Keratinocyte (primary cell): ENCODE results near the gene MRPL41. TPM values are rescaled to one million over a fixed set of nuclear protein-coding genes. Genes with fewer than 3 reads are reported as not detected.
A peak's percentile ranks its signal among the peaks of the same experiment; 100 is the strongest.

ENCODE experiments used
- DNase-seq: peaks from one replicate; pipeline ENCODE4 v3.0.0-alpha.2; 2011; ENCODE audit warnings: low read depth, missing footprints, low spot score
- FAIRE-seq: peaks from 2 replicates; lab custom pipeline; 2011; peaks lifted over from hg19 to GRCh38; lab: Jason Lieb, UNC
- H2AFZ ChIP-seq: 2 replicates; pipeline ENCODE4 v1.6.0; 2012; ENCODE audit warnings: low read length, control low read depth, inconsistent platforms; ENCODE audit not compliant: control insufficient read depth
- H3K27ac ChIP-seq: 2 replicates; pipeline ENCODE4 v1.5.1; 2011; ENCODE audit warnings: low read length; ENCODE audit not compliant: control insufficient read depth, insufficient read depth
- H3K27me3 ChIP-seq: 3 replicates; pipeline ENCODE4 v1.6.0; 2011; ENCODE audit warnings: low read length; ENCODE audit not compliant: control insufficient read depth, insufficient read depth; ENCODE audit errors: extremely low read depth
- H3K36me3 ChIP-seq, 2 experiments: 2 replicates in 1 of 2; 3 replicates in 1 of 2; pipeline ENCODE4 v1.5.1; 2011; ENCODE audit warnings: low read length in 2 of 2, mild to moderate bottlenecking in 1 of 2; ENCODE audit not compliant: control insufficient read depth in 2 of 2, insufficient read depth in 2 of 2; ENCODE audit errors: extremely low read depth in 1 of 2
- H3K4me1 ChIP-seq: 3 replicates; pipeline ENCODE4 v1.5.1; 2011; ENCODE audit warnings: low read length; ENCODE audit not compliant: control insufficient read depth, insufficient read depth; ENCODE audit errors: extremely low read depth
- H3K4me2 ChIP-seq: 3 replicates; pipeline ENCODE4 v1.6.0; 2011; ENCODE audit warnings: low read depth, low read length; ENCODE audit not compliant: control insufficient read depth, insufficient read depth; ENCODE audit errors: extremely low read depth
- H3K4me3 ChIP-seq, 3 experiments: fragments of 200-600 bp in 1 of 3; sonication (generic) in 1 of 3; 2 replicates in 2 of 3; 3 replicates in 1 of 3; pipeline ENCODE4 v1.5.1; 2011 to 2016; ENCODE audit warnings: low read length in 3 of 3, mild to moderate bottlenecking in 3 of 3, control low read depth in 2 of 3, inconsistent platforms in 1 of 3, low read depth in 1 of 3, mixed read lengths in 1 of 3, mixed run types in 1 of 3, moderate library complexity in 1 of 3; ENCODE audit not compliant: control insufficient read depth in 2 of 3, insufficient read depth in 2 of 3; ENCODE audit errors: extremely low read depth in 1 of 3
- H3K79me2 ChIP-seq: 2 replicates; pipeline ENCODE4 v1.6.0; 2012; ENCODE audit warnings: low read length; ENCODE audit not compliant: control insufficient read depth, insufficient read depth
- H3K9ac ChIP-seq: 3 replicates; pipeline ENCODE4 v1.6.0; 2011; ENCODE audit warnings: low read length; ENCODE audit not compliant: control insufficient read depth, insufficient read depth; ENCODE audit errors: extremely low read depth
- H3K9me1 ChIP-seq: 3 replicates; pipeline ENCODE4 v1.6.0; 2011; ENCODE audit warnings: low read length; ENCODE audit not compliant: control insufficient read depth, insufficient read depth; ENCODE audit errors: extremely low read depth
- H3K9me3 ChIP-seq: 2 replicates; pipeline ENCODE4 v1.5.1; 2012; ENCODE audit warnings: low read depth, low read length; ENCODE audit not compliant: control insufficient read depth
- H4K20me1 ChIP-seq: 3 replicates; pipeline ENCODE4 v1.6.0; 2011; ENCODE audit warnings: low read length; ENCODE audit not compliant: control insufficient read depth, insufficient read depth; ENCODE audit errors: extremely low read depth
- EZH2 ChIP-seq: IDR thresholded peaks from one replicate; pipeline ENCODE4 v1.6.1; 2012; ENCODE audit warnings: inconsistent platforms, mild to moderate bottlenecking, low read length, moderate library complexity
- dilution Hi-C: fragments of 300-500 bp; cut with MboI; formaldehyde crosslinking; loops from one replicate; pipeline ENCODE4 v1.7.0; 2020; ENCODE audit warnings: low sequenced_read_pairs; ENCODE audit not compliant: extremely low pct_ligation_motif_present
- polyA plus RNA-seq, 5 experiments: library from polyadenylated mRNA; depleted of rRNA in 3 of 5; stranded (reverse) in 3 of 5; stranded (forward) in 1 of 5; unstranded in 1 of 5; fragments of >200 nt; gene quantifications; 1 replicate in 1 of 5; 2 replicates in 3 of 5; 3 replicates in 1 of 5; pipeline versions ENCODE4 v1.2.1 to v1.2.3, GENCODE V29; 2011 to 2012; ENCODE audit warnings: missing spikeins in 2 of 5, low read depth in 1 of 5, low replicate concordance in 1 of 5
- TF ChIP-seq, protein P1 (sequence below), 3 experiments: IDR thresholded peaks in 1 of 3; conservative IDR thresholded peaks in 1 of 3; optimal IDR thresholded peaks in 1 of 3; 2 replicates in 2 of 3; 3 replicates in 1 of 3; pipeline versions ENCODE3 to v1.5.1; 2011; ENCODE audit warnings: low read length in 3 of 3, mild to moderate bottlenecking in 3 of 3, moderate library complexity in 2 of 3, control low read depth in 1 of 3, inconsistent platforms in 1 of 3; ENCODE audit not compliant: insufficient read depth in 2 of 3; ENCODE audit errors: extremely low read depth in 1 of 3

The MRPL41 gene
- polyA plus RNA-seq, 1 donor (not counting 4 experiments of a cell fraction or from before 2014, with no cell fraction given), result 18.1 TPM

DNA sequence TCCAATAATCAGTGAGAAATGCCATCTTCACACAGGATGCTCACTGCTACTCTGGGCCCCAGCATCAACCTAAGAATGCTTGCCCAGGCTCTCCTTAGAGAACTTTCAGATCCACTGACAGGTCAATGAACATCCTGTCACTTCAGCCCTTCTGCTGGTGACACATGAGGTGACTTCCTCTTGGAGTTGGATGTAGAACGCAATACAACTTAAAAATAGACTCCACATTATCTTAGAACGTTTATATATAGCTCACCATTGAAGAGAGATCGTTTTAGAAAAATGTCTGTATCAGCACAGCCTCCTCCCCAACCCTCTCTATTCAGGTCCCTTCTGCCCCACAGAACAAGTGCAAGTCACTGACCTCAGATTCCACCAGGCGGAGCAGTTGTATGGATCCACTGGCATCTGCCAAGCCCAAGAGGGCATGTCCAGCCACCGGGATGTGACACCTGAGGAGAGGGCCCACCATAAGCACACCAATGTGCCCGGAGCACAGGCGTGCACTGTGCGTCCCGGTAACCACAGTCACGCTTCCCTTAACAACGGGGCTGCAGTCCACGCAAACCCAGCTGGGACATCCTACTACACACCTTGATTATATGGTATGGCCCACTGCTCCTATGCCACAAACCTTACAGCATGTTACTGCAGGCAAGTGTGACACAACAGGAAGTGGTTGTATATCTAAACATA, 24.2 kb downstream of the MRPL41 start:
- Histone ChIP-seq H3K4me2 (peak overlapping the region; percentile 57), H3K36me3 (peaks cover 27 to 36% of the 10 kb centered on the region in 2 experiments), H3K27me3 (no peaks in the 10 kb centered on the region), H3K9ac (no peak overlapping the region), H3K9me3 (no peaks in the 10 kb centered on the region), H3K27ac (peak overlapping the region; percentile 50), H3K4me1 (peaks cover 27% of the 10 kb centered on the region), H3K9me1 (no peaks in the 10 kb centered on the region), H3K79me2 (peaks cover 34% of the 10 kb centered on the region), H2AFZ (no peak overlapping the region), H3K4me3 (no peak overlapping the region), H4K20me1 (peaks cover 3% of the 10 kb centered on the region)
- DNase-seq, result no peak
- FAIRE-seq, result no peak
- TF ChIP-seq, protein P1, sequence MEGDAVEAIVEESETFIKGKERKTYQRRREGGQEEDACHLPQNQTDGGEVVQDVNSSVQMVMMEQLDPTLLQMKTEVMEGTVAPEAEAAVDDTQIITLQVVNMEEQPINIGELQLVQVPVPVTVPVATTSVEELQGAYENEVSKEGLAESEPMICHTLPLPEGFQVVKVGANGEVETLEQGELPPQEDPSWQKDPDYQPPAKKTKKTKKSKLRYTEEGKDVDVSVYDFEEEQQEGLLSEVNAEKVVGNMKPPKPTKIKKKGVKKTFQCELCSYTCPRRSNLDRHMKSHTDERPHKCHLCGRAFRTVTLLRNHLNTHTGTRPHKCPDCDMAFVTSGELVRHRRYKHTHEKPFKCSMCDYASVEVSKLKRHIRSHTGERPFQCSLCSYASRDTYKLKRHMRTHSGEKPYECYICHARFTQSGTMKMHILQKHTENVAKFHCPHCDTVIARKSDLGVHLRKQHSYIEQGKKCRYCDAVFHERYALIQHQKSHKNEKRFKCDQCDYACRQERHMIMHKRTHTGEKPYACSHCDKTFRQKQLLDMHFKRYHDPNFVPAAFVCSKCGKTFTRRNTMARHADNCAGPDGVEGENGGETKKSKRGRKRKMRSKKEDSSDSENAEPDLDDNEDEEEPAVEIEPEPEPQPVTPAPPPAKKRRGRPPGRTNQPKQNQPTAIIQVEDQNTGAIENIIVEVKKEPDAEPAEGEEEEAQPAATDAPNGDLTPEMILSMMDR (optimal IDR thresholded peaks at IDR 0.05 in 1 of 3, IDR thresholded peaks at IDR 0.05 in 1 of 3, conservative IDR thresholded peaks at IDR 0.05 in 1 of 3; ENCODE audit: extremely low read depth in 1 of 3, insufficient read depth in 2 of 3, low read length in 3 of 3), result peak in 1 of 3 experiments; percentile 13
- no peak for TF ChIP-seq EZH2
- dilution Hi-C loops, result no loop called here

DNA sequence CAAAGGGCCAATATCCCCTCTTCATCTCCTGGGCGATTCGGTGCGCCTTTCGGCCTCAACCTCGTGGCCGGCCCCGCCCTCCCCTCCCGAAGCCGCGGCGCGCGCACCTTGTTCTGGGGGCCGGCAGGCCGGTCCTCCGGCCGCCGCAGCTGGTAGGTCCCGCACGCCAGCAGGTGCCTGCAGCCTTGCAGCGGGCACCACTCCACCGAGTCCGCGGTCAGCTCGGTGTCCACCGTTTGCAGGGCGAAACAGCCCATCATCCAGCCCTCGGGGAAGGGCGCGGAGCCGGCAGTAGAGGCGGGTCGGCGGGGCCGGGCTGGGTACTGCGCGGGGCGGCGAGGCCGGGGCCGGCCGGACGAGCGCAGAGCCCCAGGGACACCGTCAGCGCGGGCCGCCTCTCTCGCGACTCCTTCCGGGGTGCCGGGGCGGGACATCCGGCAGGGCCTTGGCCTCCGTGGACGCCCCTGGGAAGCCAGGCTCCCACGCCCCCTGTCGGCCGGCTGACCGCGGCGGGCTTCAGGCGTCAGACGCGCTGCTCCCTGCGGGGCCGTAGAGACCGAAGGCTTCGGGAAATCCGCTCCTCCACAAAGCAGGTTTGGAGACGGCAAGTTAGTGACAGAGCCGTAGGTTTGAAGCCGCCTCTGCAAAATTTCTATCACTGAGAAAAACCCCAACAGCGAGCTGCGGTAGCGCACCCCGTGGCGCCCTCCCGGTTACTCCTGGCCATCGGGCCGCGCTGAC, 27.0 kb downstream of the MRPL41 start, which contains the start of gene DPH7:
Gene DPH7 (minus strand): TSS at position 408 of the 741 bp plus-strand sequence. CDS start 148 bp downstream, at position 260.
- peak within 1 kb of the TSS; percentile 87 to 90 (median 89) for H3K4me3 ChIP-seq
- H3K27me3 ChIP-seq, result no peaks in the 10 kb centered on the region
- H3K79me2 ChIP-seq, result peaks cover 37% of the 10 kb centered on the region
- H4K20me1 ChIP-seq, result no peaks in the 10 kb centered on the region
- H3K27ac ChIP-seq, result peak within 1 kb of the TSS; percentile 45
- H3K9me1 ChIP-seq, result no peaks in the 10 kb centered on the region
- peaks cover 30 to 41% of the 10 kb centered on the region in 2 experiments for H3K36me3 ChIP-seq
- FAIRE-seq, result no peak
- TF ChIP-seq, protein P1 (optimal IDR thresholded peaks at IDR 0.05 in 1 of 3, IDR thresholded peaks at IDR 0.05 in 1 of 3, conservative IDR thresholded peaks at IDR 0.05 in 1 of 3; ENCODE audit: extremely low read depth in 1 of 3, insufficient read depth in 2 of 3, low read length in 3 of 3), result peak; percentile 76 to 95 (median 94)
- TF ChIP-seq EZH2, result no peak
- H3K9ac ChIP-seq, result peak within 1 kb of the TSS; percentile 74
- no peak for DNase-seq
- dilution Hi-C loops, result no loop called here
- H3K4me1 ChIP-seq, result peaks cover 27% of the 10 kb centered on the region
- H3K4me2 ChIP-seq, result peak within 1 kb of the TSS; percentile 81
- no peaks in the 10 kb centered on the region for H3K9me3 ChIP-seq
- H2AFZ ChIP-seq, result peak within 1 kb of the TSS; percentile 82
